GM12878 (cell line): Measurements from ENCODE around the gene EEF1B2.

Source experiments
- ATF7 ChIP-seq: fragments of 450-650 bp; IDR thresholded peaks from 2 replicates; pipeline ENCODE4 v1.6.1; 2016; ENCODE audit warnings: low read depth, mild to moderate bottlenecking
- CREM ChIP-seq: IDR thresholded peaks from 2 replicates; pipeline ENCODE4 v1.6.1; 2014; ENCODE audit warnings: antibody characterized with exemption, low read depth
- MYC ChIP-seq: IDR thresholded peaks from 2 replicates; pipeline ENCODE4 v1.6.1; 2011; ENCODE audit warnings: mild to moderate bottlenecking, low read length, moderate library complexity, inconsistent platforms; ENCODE audit not compliant: insufficient read depth, insufficient replicate concordance, insufficient read length, severe bottlenecking
- NFXL1 ChIP-seq: fragments of 450-650 bp; IDR thresholded peaks from 2 replicates; pipeline ENCODE4 v1.6.1; 2017; ENCODE audit warnings: antibody characterized with exemption, mild to moderate bottlenecking, borderline replicate concordance
- POLR2A ChIP-seq: IDR thresholded peaks from 2 replicates; pipeline ENCODE4 v1.6.1; 2011; ENCODE audit warnings: low read depth, mild to moderate bottlenecking, low read length
- SP1 ChIP-seq: IDR thresholded peaks from one replicate; pipeline ENCODE4 v1.6.1; 2011; ENCODE audit warnings: low read depth, low read length
- TAF1 ChIP-seq: IDR thresholded peaks from 2 replicates; pipeline ENCODE4 v1.6.1; 2011; ENCODE audit warnings: mild to moderate bottlenecking, low read depth, low read length, borderline replicate concordance
- TBL1XR1 ChIP-seq: IDR thresholded peaks from 2 replicates; pipeline ENCODE4 v1.6.1; 2012; ENCODE audit warnings: low read depth, low read length, improper control_type of control experiment
- TF ChIP-seq, protein P1 (sequence below), 3 experiments: IDR thresholded peaks in 2 of 3; conservative IDR thresholded peaks in 1 of 3; 2 replicates each; pipeline ENCODE4 v1.5.1; 2011; ENCODE audit warnings: low read depth in 3 of 3, low read length in 3 of 3, mild to moderate bottlenecking in 3 of 3, control low read depth in 2 of 3, moderate library complexity in 2 of 3, inconsistent platforms in 1 of 3, mixed read lengths in 1 of 3; ENCODE audit not compliant: control insufficient read depth in 2 of 3, insufficient read depth in 1 of 3; ENCODE audit errors: extremely low read depth in 1 of 3
- TF ChIP-seq, protein P2 (sequence below): IDR thresholded peaks from 2 replicates; pipeline ENCODE4 v1.6.1; 2011; ENCODE audit warnings: low read depth, low read length, improper control_type of control experiment, borderline replicate concordance
- TF ChIP-seq, protein P3 (sequence below): IDR thresholded peaks from 2 replicates; pipeline ENCODE4 v1.6.1; 2012; ENCODE audit warnings: low read depth, low read length, improper control_type of control experiment

DNA sequence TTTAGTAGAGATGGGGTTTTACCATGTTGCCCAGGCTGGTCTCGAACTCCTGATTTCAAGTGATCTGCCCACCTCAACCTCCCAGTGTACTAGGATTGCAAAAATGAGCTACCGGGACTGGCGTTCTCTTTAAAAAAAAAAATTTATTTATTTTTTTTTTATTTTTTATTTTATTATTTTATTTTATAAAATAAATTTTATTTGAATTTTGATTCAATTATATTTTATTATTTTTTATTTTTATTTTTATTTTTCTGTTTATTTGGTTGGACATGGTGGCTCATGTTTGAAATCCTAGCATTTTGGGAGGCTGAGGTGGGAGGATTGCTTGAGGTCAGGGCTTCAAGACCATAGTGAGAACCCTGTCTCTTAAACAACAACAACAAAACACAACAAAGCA is 32.5 kb downstream of the EEF1B2 start:
- TF ChIP-seq, protein P1, sequence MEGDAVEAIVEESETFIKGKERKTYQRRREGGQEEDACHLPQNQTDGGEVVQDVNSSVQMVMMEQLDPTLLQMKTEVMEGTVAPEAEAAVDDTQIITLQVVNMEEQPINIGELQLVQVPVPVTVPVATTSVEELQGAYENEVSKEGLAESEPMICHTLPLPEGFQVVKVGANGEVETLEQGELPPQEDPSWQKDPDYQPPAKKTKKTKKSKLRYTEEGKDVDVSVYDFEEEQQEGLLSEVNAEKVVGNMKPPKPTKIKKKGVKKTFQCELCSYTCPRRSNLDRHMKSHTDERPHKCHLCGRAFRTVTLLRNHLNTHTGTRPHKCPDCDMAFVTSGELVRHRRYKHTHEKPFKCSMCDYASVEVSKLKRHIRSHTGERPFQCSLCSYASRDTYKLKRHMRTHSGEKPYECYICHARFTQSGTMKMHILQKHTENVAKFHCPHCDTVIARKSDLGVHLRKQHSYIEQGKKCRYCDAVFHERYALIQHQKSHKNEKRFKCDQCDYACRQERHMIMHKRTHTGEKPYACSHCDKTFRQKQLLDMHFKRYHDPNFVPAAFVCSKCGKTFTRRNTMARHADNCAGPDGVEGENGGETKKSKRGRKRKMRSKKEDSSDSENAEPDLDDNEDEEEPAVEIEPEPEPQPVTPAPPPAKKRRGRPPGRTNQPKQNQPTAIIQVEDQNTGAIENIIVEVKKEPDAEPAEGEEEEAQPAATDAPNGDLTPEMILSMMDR (IDR thresholded peaks at IDR 0.05 in 2 of 3, conservative IDR thresholded peaks at IDR 0.05 in 1 of 3; ENCODE audit: control insufficient read depth in 2 of 3, extremely low read depth in 1 of 3, insufficient read depth in 1 of 3, low read depth in 3 of 3, low read length in 3 of 3): no peak
- TF ChIP-seq TBL1XR1 (no peak), CREM (no peak), ATF7 (no peak), SP1 (no peak), MYC (no peak), TAF1 (no peak), NFXL1 (no peak), POLR2A (no peak)
- TF ChIP-seq, protein P2, sequence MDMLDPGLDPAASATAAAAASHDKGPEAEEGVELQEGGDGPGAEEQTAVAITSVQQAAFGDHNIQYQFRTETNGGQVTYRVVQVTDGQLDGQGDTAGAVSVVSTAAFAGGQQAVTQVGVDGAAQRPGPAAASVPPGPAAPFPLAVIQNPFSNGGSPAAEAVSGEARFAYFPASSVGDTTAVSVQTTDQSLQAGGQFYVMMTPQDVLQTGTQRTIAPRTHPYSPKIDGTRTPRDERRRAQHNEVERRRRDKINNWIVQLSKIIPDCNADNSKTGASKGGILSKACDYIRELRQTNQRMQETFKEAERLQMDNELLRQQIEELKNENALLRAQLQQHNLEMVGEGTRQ: no peak
- TF ChIP-seq, protein P3, sequence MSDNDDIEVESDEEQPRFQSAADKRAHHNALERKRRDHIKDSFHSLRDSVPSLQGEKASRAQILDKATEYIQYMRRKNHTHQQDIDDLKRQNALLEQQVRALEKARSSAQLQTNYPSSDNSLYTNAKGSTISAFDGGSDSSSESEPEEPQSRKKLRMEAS: no peak
